ENCODE data around the gene FOXJ3.

GRCh38 chr1:42173155-42173933, 161.7 kb downstream of the FOXJ3 start:
- TF ChIP-seq ZNF133 (tag by site-specific recombination; IDR thresholded peaks at IDR 0.05): no peak
- peak; percentile 81 for TF ChIP-seq CTCF (tag by site-specific recombination; IDR thresholded peaks at IDR 0.05)
- TF ChIP-seq, protein P1, sequence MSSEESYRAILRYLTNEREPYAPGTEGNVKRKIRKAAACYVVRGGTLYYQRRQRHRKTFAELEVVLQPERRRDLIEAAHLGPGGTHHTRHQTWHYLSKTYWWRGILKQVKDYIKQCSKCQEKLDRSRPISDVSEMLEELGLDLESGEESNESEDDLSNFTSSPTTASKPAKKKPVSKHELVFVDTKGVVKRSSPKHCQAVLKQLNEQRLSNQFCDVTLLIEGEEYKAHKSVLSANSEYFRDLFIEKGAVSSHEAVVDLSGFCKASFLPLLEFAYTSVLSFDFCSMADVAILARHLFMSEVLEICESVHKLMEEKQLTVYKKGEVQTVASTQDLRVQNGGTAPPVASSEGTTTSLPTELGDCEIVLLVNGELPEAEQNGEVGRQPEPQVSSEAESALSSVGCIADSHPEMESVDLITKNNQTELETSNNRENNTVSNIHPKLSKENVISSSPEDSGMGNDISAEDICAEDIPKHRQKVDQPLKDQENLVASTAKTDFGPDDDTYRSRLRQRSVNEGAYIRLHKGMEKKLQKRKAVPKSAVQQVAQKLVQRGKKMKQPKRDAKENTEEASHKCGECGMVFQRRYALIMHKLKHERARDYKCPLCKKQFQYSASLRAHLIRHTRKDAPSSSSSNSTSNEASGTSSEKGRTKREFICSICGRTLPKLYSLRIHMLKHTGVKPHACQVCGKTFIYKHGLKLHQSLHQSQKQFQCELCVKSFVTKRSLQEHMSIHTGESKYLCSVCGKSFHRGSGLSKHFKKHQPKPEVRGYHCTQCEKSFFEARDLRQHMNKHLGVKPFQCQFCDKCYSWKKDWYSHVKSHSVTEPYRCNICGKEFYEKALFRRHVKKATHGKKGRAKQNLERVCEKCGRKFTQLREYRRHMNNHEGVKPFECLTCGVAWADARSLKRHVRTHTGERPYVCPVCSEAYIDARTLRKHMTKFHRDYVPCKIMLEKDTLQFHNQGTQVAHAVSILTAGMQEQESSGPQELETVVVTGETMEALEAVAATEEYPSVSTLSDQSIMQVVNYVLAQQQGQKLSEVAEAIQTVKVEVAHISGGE (tag by site-specific recombination; conservative IDR thresholded peaks at IDR 0.05; ENCODE audit: low read depth): no peak
- TF ChIP-seq RBAK (tag by site-specific recombination; IDR thresholded peaks at IDR 0.05): no peak
- TF ChIP-seq, protein P2, sequence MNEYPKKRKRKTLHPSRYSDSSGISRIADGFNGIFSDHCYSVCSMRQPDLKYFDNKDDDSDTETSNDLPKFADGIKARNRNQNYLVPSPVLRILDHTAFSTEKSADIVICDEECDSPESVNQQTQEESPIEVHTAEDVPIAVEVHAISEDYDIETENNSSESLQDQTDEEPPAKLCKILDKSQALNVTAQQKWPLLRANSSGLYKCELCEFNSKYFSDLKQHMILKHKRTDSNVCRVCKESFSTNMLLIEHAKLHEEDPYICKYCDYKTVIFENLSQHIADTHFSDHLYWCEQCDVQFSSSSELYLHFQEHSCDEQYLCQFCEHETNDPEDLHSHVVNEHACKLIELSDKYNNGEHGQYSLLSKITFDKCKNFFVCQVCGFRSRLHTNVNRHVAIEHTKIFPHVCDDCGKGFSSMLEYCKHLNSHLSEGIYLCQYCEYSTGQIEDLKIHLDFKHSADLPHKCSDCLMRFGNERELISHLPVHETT (tag by site-specific recombination; IDR thresholded peaks at IDR 0.05): no peak
- TF ChIP-seq ZFP37 (tag by site-specific recombination; IDR thresholded peaks at IDR 0.05): no peak
- TF ChIP-seq PRDM1 (tag by site-specific recombination; IDR thresholded peaks at IDR 0.05): no peak
- no peak for TF ChIP-seq ZNF785 (tag by site-specific recombination; IDR thresholded peaks at IDR 0.05)
- TF ChIP-seq MEIS1 (CRISPR knock-in tag; IDR thresholded peaks at IDR 0.05; ENCODE audit: borderline replicate concordance): no peak

Data from HEK293 (cell line).